IMR-90 (cell line): ENCODE measurements around the gene TAF3. TPM values are rescaled to one million over a fixed set of nuclear protein-coding genes. Genes with fewer than 3 reads are reported as not detected.

Experiments
- ATAC-seq: fragments of 200-7000 bp; cut with Tn5 transposase; 2 replicates; pipeline ENCODE4 v1.9.1; 2020; ENCODE audit warnings: low read depth, mild to moderate bottlenecking, moderate library complexity
- BruUV-seq: library from RNA; stranded (reverse); fragments of 400-500 nt; replicated peaks from 2 replicates; lab custom pipeline; 2021; lab: Mats Ljungman, UMichigan
- CTCF ChIA-PET: fragments of 300-600 bp; formaldehyde crosslinking; extraction: SDS; loops from one replicate; lab custom pipeline; 2021; ENCODE audit warnings: antibody characterized with exemption; lab: Yijun Ruan, JAX
- POLR2A ChIA-PET: fragments of 300-600 bp; sonication (Branson Sonifier 250); formaldehyde crosslinking; loops from one replicate; lab custom pipeline; 2022; ENCODE audit warnings: antibody characterized with exemption; ENCODE audit not compliant: unreplicated experiment; lab: Charles Lee
- DNase-seq: peaks from one replicate; pipeline ENCODE4 v3.0.0; 2013
- H2AFZ ChIP-seq: replicated peaks from 2 replicates; pipeline ENCODE3; 2013; ENCODE audit warnings: low read length, mild to moderate bottlenecking; ENCODE audit not compliant: poor library complexity
- H2AK5ac ChIP-seq: 2 replicates; pipeline ENCODE4 v1.6.1; 2013; ENCODE audit warnings: low read depth, low read length, inconsistent platforms
- H2AK9ac ChIP-seq: replicated peaks from 2 replicates; pipeline ENCODE3; 2013; ENCODE audit warnings: mild to moderate bottlenecking, low read depth, low read length, moderate library complexity; ENCODE audit not compliant: poor library complexity
- H2BK120ac ChIP-seq: 2 replicates; pipeline ENCODE4 v1.6.1; 2013; ENCODE audit warnings: low read depth, low read length, inconsistent platforms
- H2BK15ac ChIP-seq: 3 replicates; pipeline ENCODE4 v1.6.1; 2013; ENCODE audit warnings: low read depth, low read length, inconsistent platforms
- H2BK20ac ChIP-seq: 2 replicates; pipeline ENCODE4 v1.6.1; 2013; ENCODE audit warnings: low read depth, mild to moderate bottlenecking, inconsistent platforms, low read length, moderate library complexity
- H2BK5ac ChIP-seq: 2 replicates; pipeline ENCODE4 v1.6.1; 2013; ENCODE audit warnings: mild to moderate bottlenecking, low read depth, low read length, inconsistent platforms; ENCODE audit not compliant: poor library complexity, severe bottlenecking
- H3K14ac ChIP-seq: replicated peaks from 2 replicates; pipeline ENCODE4 v1.6.1; 2013; ENCODE audit warnings: low read depth, low read length, inconsistent platforms
- H3K18ac ChIP-seq: 2 replicates; pipeline ENCODE4 v1.6.1; 2013; ENCODE audit warnings: low read depth, low read length, control low read depth
- H3K23ac ChIP-seq: 2 replicates; pipeline ENCODE4 v1.6.1; 2013; ENCODE audit warnings: low read depth, low read length, inconsistent platforms
- H3K27ac ChIP-seq: 2 replicates; pipeline ENCODE4 v1.5.1; 2013; ENCODE audit warnings: mild to moderate bottlenecking, control low read depth, low read length; ENCODE audit not compliant: insufficient read depth
- H3K27me3 ChIP-seq: 2 replicates; pipeline ENCODE4 v1.6.1; 2013; ENCODE audit warnings: low read length; ENCODE audit not compliant: control insufficient read depth, insufficient read depth
- H3K36me3 ChIP-seq: 2 replicates; pipeline ENCODE4 v1.6.1; 2013; ENCODE audit warnings: low read length, mixed read lengths; ENCODE audit not compliant: control insufficient read depth, insufficient read depth
- H3K4ac ChIP-seq: 2 replicates; pipeline ENCODE4 v1.6.1; 2013; ENCODE audit warnings: low read depth, low read length, inconsistent platforms
- H3K4me1 ChIP-seq: 2 replicates; pipeline ENCODE4 v1.6.1; 2013; ENCODE audit warnings: low read length, mixed read lengths; ENCODE audit not compliant: control insufficient read depth, insufficient read depth
- H3K4me2 ChIP-seq: 2 replicates; pipeline ENCODE4 v1.6.1; 2013; ENCODE audit warnings: low read depth, mild to moderate bottlenecking, control low read depth, low read length, moderate library complexity
- H3K4me3 ChIP-seq: 2 replicates; pipeline ENCODE4 v1.5.1; 2013; ENCODE audit warnings: low read depth, mild to moderate bottlenecking, control low read depth, low read length, moderate library complexity; ENCODE audit not compliant: insufficient read depth
- H3K56ac ChIP-seq: 2 replicates; pipeline ENCODE4 v1.6.1; 2013; ENCODE audit warnings: low read length, inconsistent platforms; ENCODE audit not compliant: insufficient read depth; ENCODE audit errors: extremely low read depth
- H3K79me1 ChIP-seq, 2 experiments: 2 replicates each; pipeline ENCODE4 v1.6.1; 2013; ENCODE audit warnings: low read length in 2 of 2, inconsistent platforms in 1 of 2, low read depth in 1 of 2
- H3K9ac ChIP-seq: 2 replicates; pipeline ENCODE4 v1.6.1; 2013; ENCODE audit warnings: low read depth, low read length, control low read depth
- H3K9me1 ChIP-seq: 2 replicates; pipeline ENCODE4 v1.6.1; 2013; ENCODE audit warnings: low read length, inconsistent platforms; ENCODE audit not compliant: insufficient read depth
- H3K9me3 ChIP-seq: 2 replicates; pipeline ENCODE4 v1.6.1; 2013; ENCODE audit warnings: low read length; ENCODE audit not compliant: control insufficient read depth, insufficient read depth
- H4K20me1 ChIP-seq: 2 replicates; pipeline ENCODE4 v1.6.1; 2013; ENCODE audit warnings: low read length, inconsistent platforms; ENCODE audit not compliant: insufficient read depth
- H4K5ac ChIP-seq: 2 replicates; pipeline ENCODE4 v1.6.1; 2013; ENCODE audit warnings: mild to moderate bottlenecking, low read depth, low read length, control low read depth
- H4K8ac ChIP-seq, 2 experiments: 2 replicates each; pipeline ENCODE4 v1.6.1; 2013; ENCODE audit warnings: low read depth in 2 of 2, low read length in 2 of 2, control low read depth in 1 of 2, inconsistent platforms in 1 of 2
- H4K91ac ChIP-seq: 2 replicates; pipeline ENCODE4 v1.6.1; 2013; ENCODE audit warnings: low read depth, low read length, inconsistent platforms; ENCODE audit not compliant: insufficient read depth
- CEBPB ChIP-seq: IDR thresholded peaks from 2 replicates; pipeline ENCODE4 v1.6.1; 2012; ENCODE audit warnings: low read depth, low read length, improper control_type of control experiment
- CHD1 ChIP-seq: IDR thresholded peaks from 2 replicates; pipeline ENCODE4 v1.6.1; 2012; ENCODE audit warnings: low read depth, low read length, improper control_type of control experiment
- MAFK ChIP-seq: IDR thresholded peaks from 2 replicates; pipeline ENCODE4 v1.6.1; 2012; ENCODE audit warnings: low read depth, low read length, improper control_type of control experiment
- RCOR1 ChIP-seq: IDR thresholded peaks from 2 replicates; pipeline ENCODE4 v1.6.1; 2012; ENCODE audit warnings: mild to moderate bottlenecking, low read length, improper control_type of control experiment; ENCODE audit not compliant: insufficient replicate concordance
- SMC3 ChIP-seq: fragments of 150-350 bp; IDR thresholded peaks from 2 replicates; pipeline ENCODE4 v1.6.1; 2016; ENCODE audit warnings: low read depth, mild to moderate bottlenecking, antibody characterized with exemption, low read length, moderate library complexity
- WGBS, 2 experiments: methylation state at CpG; one replicate each; pipeline versions ENCODE4 v1.1.5 to v1.1.7; 2013; ENCODE audit warnings: missing lambda C conversion rate in 2 of 2; ENCODE audit not compliant: insufficient read length in 1 of 2; ENCODE audit errors: extremely low coverage in 2 of 2; 5-methylcytosine and 5-hydroxymethylcytosine counted together
- dilution Hi-C: fragments of 300-500 bp; cut with HindIII; formaldehyde crosslinking; loops from one replicate; pipeline ENCODE4 v1.14.3; 2018; ENCODE audit warnings: low sequenced_read_pairs; ENCODE audit not compliant: unreplicated experiment
- in situ Hi-C: fragments of 300-500 bp; cut with MboI; formaldehyde crosslinking; loops from 3 replicates; pipeline ENCODE4 v1.14.3; 2019; ENCODE audit warnings: low sequenced_read_pairs, inconsistent platforms, mixed read lengths
- intact Hi-C: fragments of 100-400 bp; cut with micrococcal nuclease; formaldehyde crosslinking; loops from 2 replicates; pipeline ENCODE4 v1.10.0; 2022
- polyA plus RNA-seq, 3 experiments: library from polyadenylated mRNA; depleted of rRNA; stranded (reverse); fragments of >200 nt; gene quantifications; 2 replicates each; pipeline ENCODE4 v1.2.3, GENCODE V29; 2012; ENCODE audit warnings: low replicate concordance in 1 of 3
- total RNA-seq: library from RNA; depleted of rRNA; stranded (reverse); fragments of >200 nt; gene quantifications from 2 replicates; pipeline ENCODE4 v1.2.3, GENCODE V29; 2012
- TF ChIP-seq, protein P1 (sequence below): fragments of 150-350 bp; IDR thresholded peaks from 2 replicates; pipeline ENCODE4 v1.6.1; 2017; ENCODE audit warnings: mild to moderate bottlenecking, antibody characterized with exemption, low read length, low read depth
- TF ChIP-seq, protein P2 (sequence below): fragments of 150-350 bp; IDR thresholded peaks from 2 replicates; pipeline ENCODE4 v1.6.1; 2016; ENCODE audit warnings: low read depth, mild to moderate bottlenecking, low read length, moderate library complexity, borderline replicate concordance

TAF3 gene
- total and polyA plus RNA-seq, 2 of the 4 experiments (the other 2 are of a cell fraction): 1.4 to 2.3 TPM

- ATAC-seq (no peak), DNase-seq (no peak)
- WGBS, 2 experiments: 13% methylated on average over 5 of the region's 10 CpGs; no CpG with 5 or more reads in 1 of the 2 experiments
- no peaks in the 10 kb centered on the region for H3K36me3 ChIP-seq
- ChIA-PET POLR2A (no interaction called here), CTCF (interaction anchor here (1.2 kb wide), 1 partner anchor 1167 kb away, joined by 4 read pairs; no protein-coding TSS in a partner anchor)
- TF ChIP-seq CHD1: no peak
- no peak for TF ChIP-seq MAFK
- TF ChIP-seq, protein P1, sequence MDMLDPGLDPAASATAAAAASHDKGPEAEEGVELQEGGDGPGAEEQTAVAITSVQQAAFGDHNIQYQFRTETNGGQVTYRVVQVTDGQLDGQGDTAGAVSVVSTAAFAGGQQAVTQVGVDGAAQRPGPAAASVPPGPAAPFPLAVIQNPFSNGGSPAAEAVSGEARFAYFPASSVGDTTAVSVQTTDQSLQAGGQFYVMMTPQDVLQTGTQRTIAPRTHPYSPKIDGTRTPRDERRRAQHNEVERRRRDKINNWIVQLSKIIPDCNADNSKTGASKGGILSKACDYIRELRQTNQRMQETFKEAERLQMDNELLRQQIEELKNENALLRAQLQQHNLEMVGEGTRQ: no peak
- no peak for TF ChIP-seq SMC3
- no peak for TF ChIP-seq RCOR1
- TF ChIP-seq CEBPB: no peak
- TF ChIP-seq, protein P2, sequence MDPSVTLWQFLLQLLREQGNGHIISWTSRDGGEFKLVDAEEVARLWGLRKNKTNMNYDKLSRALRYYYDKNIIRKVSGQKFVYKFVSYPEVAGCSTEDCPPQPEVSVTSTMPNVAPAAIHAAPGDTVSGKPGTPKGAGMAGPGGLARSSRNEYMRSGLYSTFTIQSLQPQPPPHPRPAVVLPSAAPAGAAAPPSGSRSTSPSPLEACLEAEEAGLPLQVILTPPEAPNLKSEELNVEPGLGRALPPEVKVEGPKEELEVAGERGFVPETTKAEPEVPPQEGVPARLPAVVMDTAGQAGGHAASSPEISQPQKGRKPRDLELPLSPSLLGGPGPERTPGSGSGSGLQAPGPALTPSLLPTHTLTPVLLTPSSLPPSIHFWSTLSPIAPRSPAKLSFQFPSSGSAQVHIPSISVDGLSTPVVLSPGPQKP: no peak
- no peak overlapping the region for H3K18ac ChIP-seq
- no peak overlapping the region for H3K4me2 ChIP-seq
- no peak overlapping the region for H3K4me3 ChIP-seq
- no peak overlapping the region for H2AFZ ChIP-seq
- intact Hi-C loops (no loop called here), dilution Hi-C loops (no loop called here), in situ Hi-C loops (no loop called here)
- no peak overlapping the region for H3K14ac ChIP-seq
- H3K27me3 ChIP-seq: peaks cover 98% of the 10 kb centered on the region
- H2AK9ac ChIP-seq: no peak overlapping the region
- H3K4me1 ChIP-seq: 0 out of 2 replicates have a peak, but pooled peaks cover 1% of the 10 kb centered on the region
- no peak overlapping the region for H2BK20ac ChIP-seq
- H4K20me1 ChIP-seq: no peaks in the 10 kb centered on the region; the same call in 1 of the 2 replicates
- H3K27ac ChIP-seq: no peak overlapping the region
- no peak overlapping the region for H2BK120ac ChIP-seq
- no peak overlapping the region for H3K4ac ChIP-seq
- no peak overlapping the region for H2AK5ac ChIP-seq
- no peak overlapping the region for H2BK5ac ChIP-seq
- no peak overlapping the region for H3K56ac ChIP-seq
- no peak overlapping the region for H2BK15ac ChIP-seq
- no peak overlapping the region for H3K23ac ChIP-seq
- peaks cover 17% of the 10 kb centered on the region for H3K9me3 ChIP-seq
- no peaks in the 10 kb centered on the region for H3K79me1 ChIP-seq
- no peak overlapping the region for H4K5ac ChIP-seq
- BruUV-seq: no TSS peak
- no peak overlapping the region for H3K9ac ChIP-seq
- H4K8ac ChIP-seq: no peak overlapping the region
- no peaks in the 10 kb centered on the region for H3K9me1 ChIP-seq
- no peak overlapping the region for H4K91ac ChIP-seq
Observed at GRCh38 chr10:8041284-8041991, 223.1 kb downstream of the TAF3 start.
